ENCODE measurements around the gene SFXN4. TPM values are rescaled to one million over a fixed set of nuclear protein-coding genes. Genes with fewer than 3 reads are reported as not detected.

The SFXN4 gene
- total and polyA plus RNA-seq, 2 of the 13 experiments (the other 11 are each of a cell fraction or from before 2014, with no cell fraction given) = 47.7 to 64.9 TPM

DNA sequence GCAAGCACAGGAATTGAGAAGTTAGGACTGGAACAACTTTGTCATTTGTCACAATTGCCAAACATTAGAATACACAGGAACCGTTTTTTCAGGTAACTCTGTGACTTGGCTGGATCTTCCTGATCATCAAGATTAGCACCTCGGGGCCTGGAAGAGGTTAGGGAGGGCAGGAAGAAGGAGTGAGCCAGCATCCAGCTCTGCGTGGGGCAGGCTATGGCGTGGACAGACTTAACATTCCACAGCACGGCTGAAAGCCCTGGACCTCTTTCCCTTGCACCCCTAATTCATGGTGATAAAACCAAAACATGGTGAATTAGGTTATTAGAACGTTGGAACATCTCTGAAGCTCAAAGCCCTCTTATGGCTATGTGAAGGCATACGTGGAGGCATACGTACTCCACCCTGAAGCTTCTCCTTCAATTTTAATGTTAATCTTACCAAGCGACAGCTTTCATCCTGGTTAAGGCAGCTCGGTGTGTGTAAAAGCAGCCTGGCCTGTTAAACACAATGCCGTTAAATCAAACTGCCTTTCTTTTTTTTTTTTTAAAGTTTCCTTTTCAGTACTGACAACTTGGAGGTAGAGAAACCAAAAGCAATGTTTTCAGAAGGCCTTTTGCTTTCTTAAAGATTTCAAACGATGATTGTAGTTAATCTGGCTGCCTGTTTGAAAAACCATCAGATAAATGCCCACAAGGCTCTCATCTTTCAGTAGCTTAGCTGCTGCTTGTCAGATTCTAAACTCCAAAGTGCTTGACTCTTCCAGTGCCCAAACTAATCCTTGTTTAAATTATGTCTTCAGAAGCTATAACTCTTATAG is 46.3 kb upstream of the SFXN4 start:
- H3K9me3 ChIP-seq (ENCODE audit: low read length) = no peaks in the 10 kb centered on the region
- no peak overlapping the region for H3K9ac ChIP-seq (ENCODE audit: insufficient read depth, low read depth, low read length)
- no peak overlapping the region for H3K27ac ChIP-seq (ENCODE audit: extremely low read length, insufficient read depth, low read length)
- peaks cover 40% of the 10 kb centered on the region for H3K4me1 ChIP-seq (ENCODE audit: insufficient read depth, low read length)
- peaks cover 0 to 6% of the 10 kb centered on the region in 2 experiments; a peak in 2 of 5 replicates for H3K36me3 ChIP-seq (replicated peaks in 1 of 2; ENCODE audit: control insufficient read depth in 1 of 2, insufficient read depth in 2 of 2, low read length in 2 of 2)
- H3K27me3 ChIP-seq (ENCODE audit: control insufficient read depth in 1 of 2, insufficient read depth in 2 of 2, low read length in 2 of 2) = no peaks in the 10 kb centered on the region; a peak in 2 of 5 replicates
- BruUV-seq (replicated peaks) = no TSS peak
- ATAC-seq (no peak), DNase-seq (ENCODE audit: low spot score) (no peak), FAIRE-seq (no peak)
- TF ChIP-seq ZNF251 (CRISPR knock-in tag; IDR thresholded peaks at IDR 0.05) (no peak), ZNF777 (CRISPR knock-in tag; IDR thresholded peaks at IDR 0.05) (no peak)
- intact Hi-C loops (cut with micrococcal nuclease; ENCODE audit: unreplicated experiment) (no loop called here), in situ Hi-C loops (cut with HindIII; ENCODE audit: extremely low pct_ligation_motif_present, low pct_unique_long_range_greater_than_20kb) (no loop called here)
- H2AFZ ChIP-seq (ENCODE audit: low read length) = no peak overlapping the region
- no peak overlapping the region for H3K4me2 ChIP-seq (ENCODE audit: low read depth, low read length)
- ChIA-PET CTCF (ENCODE audit: low intra/inter-chr PET ratio, low total read pairs) (no interaction called here), POLR2A (interaction anchor here (0.8 kb wide), 1 partner anchor 10 kb away, joined by 3 read pairs; no protein-coding TSS in a partner anchor)
- peaks cover 40% of the 10 kb centered on the region for H3K79me2 ChIP-seq (ENCODE audit: insufficient read depth, low read length)
- H4K20me1 ChIP-seq (ENCODE audit: insufficient read depth, low read length) = no peaks in the 10 kb centered on the region
- 89% methylated on average over 12 of the region's 12 CpGs for WGBS (ENCODE audit: low lambda C conversion rate)
- no peak overlapping the region for H3K4me3 ChIP-seq (replicated peaks in 1 of 3; ENCODE audit: insufficient read depth in 1 of 3, low read depth in 2 of 3, low read length in 3 of 3)

DNA sequence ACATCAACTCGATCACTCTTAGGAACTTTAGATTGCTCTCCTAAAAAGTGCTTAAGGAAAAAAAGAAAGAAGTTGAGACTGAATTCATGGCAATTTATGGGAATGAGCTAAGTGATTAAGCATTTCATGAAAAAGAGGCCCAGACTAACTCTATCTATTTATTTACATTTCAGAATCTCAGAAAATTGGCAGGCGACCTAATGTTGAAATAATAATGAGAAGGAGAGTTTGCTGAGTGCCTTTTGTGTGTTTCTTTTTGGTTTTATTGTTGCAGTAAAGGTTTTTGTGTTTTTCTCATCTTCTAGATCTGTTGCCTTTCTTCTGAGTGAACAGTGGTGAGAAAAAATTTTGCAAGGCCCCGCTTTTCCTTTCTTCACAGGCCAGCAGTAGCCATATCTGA is 45.7 kb upstream of the SFXN4 start:
- no peaks in the 10 kb centered on the region for H3K9me3 ChIP-seq (ENCODE audit: low read length)
- peaks cover 0 to 6% of the 10 kb centered on the region in 2 experiments; a peak in 2 of 5 replicates for H3K36me3 ChIP-seq (replicated peaks in 1 of 2; ENCODE audit: control insufficient read depth in 1 of 2, insufficient read depth in 2 of 2, low read length in 2 of 2)
- CTCF ChIA-PET (ENCODE audit: low intra/inter-chr PET ratio, low total read pairs) = no interaction called here
- H3K9ac ChIP-seq (ENCODE audit: insufficient read depth, low read depth, low read length) = no peak overlapping the region
- in situ Hi-C loops (cut with HindIII; ENCODE audit: extremely low pct_ligation_motif_present, low pct_unique_long_range_greater_than_20kb) (no loop called here), intact Hi-C loops (cut with micrococcal nuclease; ENCODE audit: unreplicated experiment) (no loop called here)
- no peak overlapping the region for H3K27ac ChIP-seq (ENCODE audit: extremely low read length, insufficient read depth, low read length)
- no peak for ATAC-seq
- H4K20me1 ChIP-seq (ENCODE audit: insufficient read depth, low read length) = no peaks in the 10 kb centered on the region
- BruUV-seq (replicated peaks) = no TSS peak
- POLR2A ChIA-PET = no interaction called here
- no peak overlapping the region for H3K4me2 ChIP-seq (ENCODE audit: low read depth, low read length)
- H3K4me1 ChIP-seq (ENCODE audit: insufficient read depth, low read length) = peaks cover 36% of the 10 kb centered on the region
- H3K79me2 ChIP-seq (ENCODE audit: insufficient read depth, low read length) = peaks cover 40% of the 10 kb centered on the region
- 95% methylated on average over 3 of the region's 3 CpGs for WGBS (ENCODE audit: low lambda C conversion rate)
- FAIRE-seq = no peak
- DNase-seq (ENCODE audit: low spot score) = no peak
- H3K4me3 ChIP-seq (replicated peaks in 1 of 3; ENCODE audit: insufficient read depth in 1 of 3, low read depth in 2 of 3, low read length in 3 of 3) = no peak overlapping the region
- no peak overlapping the region for H2AFZ ChIP-seq (ENCODE audit: low read length)
- no peaks in the 10 kb centered on the region; a peak in 2 of 5 replicates for H3K27me3 ChIP-seq (ENCODE audit: control insufficient read depth in 1 of 2, insufficient read depth in 2 of 2, low read length in 2 of 2)
- no peak for TF ChIP-seq ADNP (CRISPR knock-in tag; IDR thresholded peaks at IDR 0.05)
- TF ChIP-seq MBNL3 (CRISPR knock-in tag; conservative IDR thresholded peaks at IDR 0.05) = no peak
- no peak for TF ChIP-seq ZNF703 (CRISPR knock-in tag; IDR thresholded peaks at IDR 0.05; ENCODE audit: borderline replicate concordance)
- TF ChIP-seq GTF3A (CRISPR knock-in tag; conservative IDR thresholded peaks at IDR 0.05) = no peak
- TF ChIP-seq SKI (IDR thresholded peaks at IDR 0.05; ENCODE audit: partially characterized antibody) = no peak
- TF ChIP-seq ZBTB1 (CRISPR knock-in tag; IDR thresholded peaks at IDR 0.05; ENCODE audit: borderline replicate concordance) = no peak
- no peak for TF ChIP-seq ELK4 (CRISPR knock-in tag; IDR thresholded peaks at IDR 0.05; ENCODE audit: borderline replicate concordance)
- no peak for TF ChIP-seq SMARCE1 (IDR thresholded peaks at IDR 0.05; ENCODE audit: borderline replicate concordance)
- TF ChIP-seq, protein P1, sequence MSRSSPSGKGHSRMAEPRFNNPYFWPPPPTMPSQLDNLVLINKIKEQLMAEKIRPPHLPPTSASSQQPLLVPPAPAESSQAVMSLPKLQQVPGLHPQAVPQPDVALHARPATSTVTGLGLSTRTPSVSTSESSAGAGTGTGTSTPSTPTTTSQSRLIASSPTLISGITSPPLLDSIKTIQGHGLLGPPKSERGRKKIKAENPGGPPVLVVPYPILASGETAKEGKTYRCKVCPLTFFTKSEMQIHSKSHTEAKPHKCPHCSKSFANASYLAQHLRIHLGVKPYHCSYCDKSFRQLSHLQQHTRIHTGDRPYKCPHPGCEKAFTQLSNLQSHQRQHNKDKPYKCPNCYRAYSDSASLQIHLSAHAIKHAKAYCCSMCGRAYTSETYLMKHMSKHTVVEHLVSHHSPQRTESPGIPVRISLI (CRISPR knock-in tag; IDR thresholded peaks at IDR 0.05; ENCODE audit: borderline replicate concordance) = no peak
- no peak for TF ChIP-seq FOXP1 (IDR thresholded peaks at IDR 0.05)
- no peak for TF ChIP-seq FOXP1 (CRISPR knock-in tag; IDR thresholded peaks at IDR 0.05)
- no peak for TF ChIP-seq KMT2A (CRISPR knock-in tag; IDR thresholded peaks at IDR 0.05)
- TF ChIP-seq, protein P2, sequence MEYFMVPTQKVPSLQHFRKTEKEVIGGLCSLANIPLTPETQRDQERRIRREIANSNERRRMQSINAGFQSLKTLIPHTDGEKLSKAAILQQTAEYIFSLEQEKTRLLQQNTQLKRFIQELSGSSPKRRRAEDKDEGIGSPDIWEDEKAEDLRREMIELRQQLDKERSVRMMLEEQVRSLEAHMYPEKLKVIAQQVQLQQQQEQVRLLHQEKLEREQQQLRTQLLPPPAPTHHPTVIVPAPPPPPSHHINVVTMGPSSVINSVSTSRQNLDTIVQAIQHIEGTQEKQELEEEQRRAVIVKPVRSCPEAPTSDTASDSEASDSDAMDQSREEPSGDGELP (IDR thresholded peaks at IDR 0.05; ENCODE audit: borderline replicate concordance, low read depth) = no peak
- TF ChIP-seq ZNF350 (CRISPR knock-in tag; IDR thresholded peaks at IDR 0.05; ENCODE audit: borderline replicate concordance, low read depth) = no peak
- TF ChIP-seq CHD2 (IDR thresholded peaks at IDR 0.05; ENCODE audit: low read depth, low read length) = no peak
